CD4-positive, alpha-beta T cell (primary cell): ENCODE measurements around the gene UCK1. TPM values are rescaled to one million over a fixed set of nuclear protein-coding genes. Genes with fewer than 3 reads are reported as not detected.

Experiments
- ATAC-seq: fragments of 200-7000 bp; cut with Tn5 transposase; one replicate; pipeline ENCODE4 v1.10.0; 2022; ENCODE audit warnings: mild to moderate bottlenecking; ENCODE audit not compliant: poor library complexity
- CTCF ChIA-PET: fragments of 350-600 bp; sonication (Branson Sonifier 250); formaldehyde crosslinking; loops from one replicate; lab custom pipeline; 2021; ENCODE audit warnings: antibody characterized with exemption, inconsistent platforms; lab: Charles Lee
- POLR2A ChIA-PET: fragments of 350-600 bp; sonication (Branson Sonifier 250); formaldehyde crosslinking; loops from one replicate; lab custom pipeline; 2021; ENCODE audit warnings: antibody characterized with exemption, inconsistent platforms; lab: Charles Lee
- DNase-seq, 14 experiments: peaks; one replicate each; pipeline ENCODE4 v3.0.0-alpha.2; 2013 to 2020; ENCODE audit warnings: mixed read lengths in 2 of 14
- H3K27ac ChIP-seq, 2 donors: one replicate each; pipeline versions ENCODE4 v1.5.1 to v1.7.0; 2013; ENCODE audit warnings: low read length in 2 of 2, low read depth in 1 of 2, mild to moderate bottlenecking in 1 of 2
- H3K27me3 ChIP-seq, 2 experiments: 1 replicate in 1 of 2; 2 replicates in 1 of 2; pipeline versions ENCODE4 v1.6.1 to v1.7.0; 2013; ENCODE audit warnings: low read length in 2 of 2, control low read depth in 1 of 2, mild to moderate bottlenecking in 1 of 2, moderate library complexity in 1 of 2; ENCODE audit not compliant: insufficient read depth in 2 of 2, control insufficient read depth in 1 of 2
- H3K36me3 ChIP-seq: one replicate; pipeline ENCODE4 v1.6.1; 2013; ENCODE audit warnings: low read length, control low read depth; ENCODE audit not compliant: insufficient read depth
- H3K4me1 ChIP-seq: one replicate; pipeline ENCODE4 v1.6.1; 2013; ENCODE audit warnings: low read length, control low read depth; ENCODE audit not compliant: insufficient read depth
- H3K4me3 ChIP-seq: one replicate; pipeline ENCODE4 v1.5.1; 2013; ENCODE audit warnings: mild to moderate bottlenecking, low read length, moderate library complexity
- H3K9me3 ChIP-seq, 2 experiments: 1 replicate in 1 of 2; 2 replicates in 1 of 2; pipeline versions ENCODE4 v1.6.1 to v1.7.0; 2013; ENCODE audit warnings: low read length in 2 of 2, mild to moderate bottlenecking in 2 of 2, control low read depth in 1 of 2, moderate library complexity in 1 of 2; ENCODE audit not compliant: control insufficient read depth in 1 of 2, insufficient read depth in 1 of 2
- H3K27ac Mint-ChIP-seq: one replicate; pipeline ENCODE4 v1.8.0; 2020; ENCODE audit warnings: mixed read lengths
- H3K27me3 Mint-ChIP-seq: one replicate; pipeline ENCODE4 v1.8.0; 2021; ENCODE audit warnings: mixed read lengths
- H3K36me3 Mint-ChIP-seq: one replicate; pipeline ENCODE4 v1.8.0; 2021; ENCODE audit warnings: low read depth, mixed read lengths
- H3K4me1 Mint-ChIP-seq: one replicate; pipeline ENCODE4 v1.8.0; 2021; ENCODE audit warnings: low read depth, mixed read lengths
- H3K4me3 Mint-ChIP-seq: one replicate; pipeline ENCODE4 v1.8.0; 2020; ENCODE audit warnings: mild to moderate bottlenecking, mixed read lengths
- H3K9me3 Mint-ChIP-seq: one replicate; pipeline ENCODE4 v1.8.0; 2020; ENCODE audit warnings: mixed read lengths
- CTCF ChIP-seq: fragments of 200-600 bp; IDR thresholded peaks from one replicate; pipeline ENCODE4 v1.8.0; 2022; ENCODE audit warnings: antibody characterized with exemption, mild to moderate bottlenecking
- intact Hi-C, 2 experiments: fragments of 100-400 bp; cut with DNase I in 1 of 2; cut with micrococcal nuclease in 1 of 2; formaldehyde crosslinking; loops; one replicate each; pipeline versions ENCODE4 v1.15.1 to v1.9.0; 2023 to 2025; cut with DNase I, micrococcal nuclease
- total RNA-seq, 174 experiments: library from RNA in 2 of 174; stranded (reverse) in 2 of 174; gene quantifications; one replicate each; pipeline ENCODE4 v1.2.3 and lab custom pipeline; 2021 to 2026

The UCK1 gene
- total RNA-seq, 2 experiments from 2014 or later: 22.1 to 22.5 TPM

GRCh38 chr9:131496844-131497405, 34.1 kb downstream of the UCK1 start:
- no peak overlapping the region for H3K4me3 Mint-ChIP-seq
- H3K36me3 Mint-ChIP-seq: peaks cover 80% of the 10 kb centered on the region
- peaks cover 46% of the 10 kb centered on the region for H3K4me1 ChIP-seq
- peak overlapping the region; percentile 90 for H3K27ac Mint-ChIP-seq
- peaks cover 71% of the 10 kb centered on the region for H3K36me3 ChIP-seq
- no peak for TF ChIP-seq CTCF
- DNase-seq (no peak), ATAC-seq (no peak)
- no peak overlapping the region for H3K4me3 ChIP-seq
- intact Hi-C loops: loop anchor here in 1 of 2 experiments (5.0 kb wide), 1 partner anchor 100 kb away; no protein-coding TSS in a partner anchor
- H3K9me3 ChIP-seq: no peaks in the 10 kb centered on the region
- H3K27me3 ChIP-seq: no peaks in the 10 kb centered on the region
- peaks cover 49% of the 10 kb centered on the region for H3K4me1 Mint-ChIP-seq
- no peaks in the 10 kb centered on the region for H3K27me3 Mint-ChIP-seq
- ChIA-PET POLR2A (no interaction called here), CTCF (no interaction called here)
- H3K27ac ChIP-seq: no peak overlapping the region
- H3K9me3 Mint-ChIP-seq: no peaks in the 10 kb centered on the region

- peak overlapping the region; percentile 55 for H3K27ac Mint-ChIP-seq
- peaks cover 38% of the 10 kb centered on the region for H3K4me1 Mint-ChIP-seq
- no peaks in the 10 kb centered on the region for H3K27me3 ChIP-seq
- H3K4me3 Mint-ChIP-seq: no peak overlapping the region
- H3K9me3 ChIP-seq: no peaks in the 10 kb centered on the region
- intact Hi-C loops: loop anchor here in 1 of 2 experiments (5.0 kb wide), 1 partner anchor 98 kb away; no protein-coding TSS in a partner anchor
- no peak overlapping the region for H3K27ac ChIP-seq
- no peaks in the 10 kb centered on the region for H3K9me3 Mint-ChIP-seq
- H3K36me3 Mint-ChIP-seq: peaks cover 91% of the 10 kb centered on the region
- no peak for TF ChIP-seq CTCF
- H3K4me3 ChIP-seq: no peak overlapping the region
- H3K27me3 Mint-ChIP-seq: no peaks in the 10 kb centered on the region
- peaks cover 83% of the 10 kb centered on the region for H3K36me3 ChIP-seq
- ATAC-seq: no peak
- no peak for DNase-seq
- POLR2A ChIA-PET: no interaction called here
- H3K4me1 ChIP-seq: peaks cover 35% of the 10 kb centered on the region
- CTCF ChIA-PET: no interaction called here
Measured at GRCh38 chr9:131495785-131496184, 35.3 kb downstream of the UCK1 start.

GRCh38 chr9:131494296-131494870, 36.7 kb downstream of the UCK1 start:
- Histone ChIP-seq H3K36me3 (peaks cover 96% of the 10 kb centered on the region), H3K27ac (no peak overlapping the region), H3K4me3 (no peak overlapping the region), H3K4me1 (peaks cover 21% of the 10 kb centered on the region), H3K27me3 (no peaks in the 10 kb centered on the region), H3K9me3 (no peaks in the 10 kb centered on the region)
- Mint-ChIP-seq H3K27ac (no peak overlapping the region), H3K27me3 (no peaks in the 10 kb centered on the region), H3K4me1 (peaks cover 24% of the 10 kb centered on the region), H3K9me3 (no peaks in the 10 kb centered on the region), H3K36me3 (peaks cover 95% of the 10 kb centered on the region), H3K4me3 (no peak overlapping the region)
- ChIA-PET POLR2A (interaction anchor here (0.6 kb wide), 1 partner anchor 9 kb away, joined by 3 read pairs; the partner anchor contains the start of gene POMT1), CTCF (no interaction called here)
- ATAC-seq: no peak
- no peak for DNase-seq
- TF ChIP-seq CTCF: no peak
- intact Hi-C loops: no loop called here
